Activated CD4-positive, alpha-beta T cell treated with anti-CD3 and anti-CD28 coated beads for 24 hours (primary cell): Measurements from ENCODE around the gene SLC35A2.
"Not testable (repeated sequence)": the region's sequence is repeated elsewhere in the genome, so short reads cannot be mapped to it uniquely, and the experiment has no call there.

ENCODE experiments used
- DNase-seq, 2 donors: peaks; one replicate each; pipeline ENCODE4 v3.0.0-alpha.2; 2020; ENCODE audit warnings: low read depth in 2 of 2

The SLC35A2 gene

GRCh38 chrX:48902776-48903175 lies 8.7 kb downstream of the SLC35A2 start:
- DNase-seq, result no peak

- DNase-seq, result no peak
Observed at GRCh38 chrX:48902135-48902534, 9.3 kb downstream of the SLC35A2 start.

GRCh38 chrX:48901069-48901468 lies 10.4 kb downstream of the SLC35A2 start:
- no peak for DNase-seq

GRCh38 chrX:48899078-48899410 lies 12.4 kb downstream of the SLC35A2 start:
- no peak for DNase-seq

- peak; percentile 68 to 71 for DNase-seq
Observed at GRCh38 chrX:48897625-48898306, 13.7 kb downstream of the SLC35A2 start, which contains the start of the genes PQBP1 and TIMM17B. Gene PQBP1 (plus strand): TSS chrX:48897930. CDS start chrX:48898510, 580 bp downstream. Gene TIMM17B (minus strand): TSS chrX:48897768. CDS start chrX:48897749, 19 bp downstream.

- DNase-seq, result peak in 1 of 2 donors; percentile 43
Observed at GRCh38 chrX:48897157-48897624, 14.3 kb downstream of the SLC35A2 start.

GRCh38 chrX:48896611-48897011 lies 14.8 kb downstream of the SLC35A2 start:
- DNase-seq, result no peak

GRCh38 chrX:48894891-48895290 lies 16.6 kb downstream of the SLC35A2 start:
- no peak for DNase-seq

- DNase-seq, result no peak
Observed at GRCh38 chrX:48893556-48894348, 17.7 kb downstream of the SLC35A2 start.

GRCh38 chrX:48892896-48893295 lies 18.6 kb downstream of the SLC35A2 start:
- DNase-seq, result no peak

GRCh38 chrX:48891402-48892288 lies 19.8 kb downstream of the SLC35A2 start:
- DNase-seq, result peak; percentile 44 to 54

- no peak for DNase-seq
Observed at GRCh38 chrX:48890934-48891401, 20.5 kb downstream of the SLC35A2 start.

- DNase-seq, result no peak
Observed at GRCh38 chrX:48890296-48890925, 21.0 kb downstream of the SLC35A2 start.

GRCh38 chrX:48886586-48886985 lies 24.9 kb downstream of the SLC35A2 start:
- not testable (repeated sequence) for DNase-seq

- no peak for DNase-seq
Observed at GRCh38 chrX:48883729-48884128, 27.7 kb downstream of the SLC35A2 start.

- not testable (repeated sequence) for DNase-seq
Observed at GRCh38 chrX:48876944-48877343, 34.5 kb downstream of the SLC35A2 start.

- DNase-seq, result not testable (repeated sequence)
Observed at GRCh38 chrX:48872017-48872416, 39.4 kb downstream of the SLC35A2 start.

GRCh38 chrX:48864210-48864609 lies 47.2 kb downstream of the SLC35A2 start:
- DNase-seq, result no peak

GRCh38 chrX:48854898-48855297 lies 56.5 kb downstream of the SLC35A2 start:
- no peak for DNase-seq

GRCh38 chrX:48854121-48854804 lies 57.2 kb downstream of the SLC35A2 start:
- DNase-seq, result not testable (repeated sequence)

GRCh38 chrX:48853494-48853893 lies 58.0 kb downstream of the SLC35A2 start:
- DNase-seq, result not testable (repeated sequence)
